GM12872 (cell line): Measurements from ENCODE around the gene ITPR1.

Experiments
- TF ChIP-seq, protein P1 (sequence below): IDR thresholded peaks from 3 replicates; pipeline ENCODE4 v1.5.1; 2011; ENCODE audit warnings: low read depth, mild to moderate bottlenecking, low read length, moderate library complexity; ENCODE audit not compliant: insufficient read depth

Gene ITPR1

DNA sequence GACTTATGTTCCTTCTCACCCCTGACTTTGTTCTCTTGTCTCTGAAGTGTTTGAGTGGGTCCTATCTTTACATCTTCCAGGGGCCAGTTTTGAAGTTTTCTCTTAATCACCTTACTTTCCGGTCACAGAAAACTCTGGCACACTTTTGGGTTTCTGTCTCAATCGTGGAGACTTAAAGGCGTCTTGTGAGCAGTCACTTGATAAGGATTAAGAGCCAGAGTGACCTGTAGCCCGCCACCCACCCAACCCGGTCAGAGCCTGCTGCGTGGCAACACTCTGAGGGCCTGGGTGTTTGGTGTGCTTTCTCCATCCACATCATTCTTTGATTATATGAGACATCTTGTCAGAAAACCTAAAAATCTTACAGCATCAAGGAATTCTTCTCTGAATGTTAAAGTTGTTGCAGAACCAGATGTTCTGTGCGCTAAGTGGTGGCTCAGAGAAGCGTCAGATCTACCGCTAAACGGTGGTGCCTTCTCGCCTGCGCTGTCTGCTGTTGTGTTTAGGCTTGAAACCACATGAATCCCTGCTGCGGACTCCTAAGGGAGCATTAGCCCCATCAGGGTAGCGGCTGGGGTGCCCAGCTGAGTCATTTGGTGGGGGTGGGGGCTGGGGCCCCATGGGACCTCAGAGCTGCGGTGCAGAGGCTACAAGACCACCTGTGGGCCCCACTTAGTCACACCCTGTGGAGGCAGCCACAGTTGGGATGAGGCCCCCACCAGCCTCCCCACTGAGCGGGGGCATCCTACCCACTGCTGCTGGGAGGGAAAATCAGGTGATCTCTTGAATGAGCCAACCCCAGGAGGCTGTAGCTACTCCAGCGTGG, 327.4 kb downstream of the ITPR1 start:
- TF ChIP-seq, protein P1, sequence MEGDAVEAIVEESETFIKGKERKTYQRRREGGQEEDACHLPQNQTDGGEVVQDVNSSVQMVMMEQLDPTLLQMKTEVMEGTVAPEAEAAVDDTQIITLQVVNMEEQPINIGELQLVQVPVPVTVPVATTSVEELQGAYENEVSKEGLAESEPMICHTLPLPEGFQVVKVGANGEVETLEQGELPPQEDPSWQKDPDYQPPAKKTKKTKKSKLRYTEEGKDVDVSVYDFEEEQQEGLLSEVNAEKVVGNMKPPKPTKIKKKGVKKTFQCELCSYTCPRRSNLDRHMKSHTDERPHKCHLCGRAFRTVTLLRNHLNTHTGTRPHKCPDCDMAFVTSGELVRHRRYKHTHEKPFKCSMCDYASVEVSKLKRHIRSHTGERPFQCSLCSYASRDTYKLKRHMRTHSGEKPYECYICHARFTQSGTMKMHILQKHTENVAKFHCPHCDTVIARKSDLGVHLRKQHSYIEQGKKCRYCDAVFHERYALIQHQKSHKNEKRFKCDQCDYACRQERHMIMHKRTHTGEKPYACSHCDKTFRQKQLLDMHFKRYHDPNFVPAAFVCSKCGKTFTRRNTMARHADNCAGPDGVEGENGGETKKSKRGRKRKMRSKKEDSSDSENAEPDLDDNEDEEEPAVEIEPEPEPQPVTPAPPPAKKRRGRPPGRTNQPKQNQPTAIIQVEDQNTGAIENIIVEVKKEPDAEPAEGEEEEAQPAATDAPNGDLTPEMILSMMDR = no peak

DNA sequence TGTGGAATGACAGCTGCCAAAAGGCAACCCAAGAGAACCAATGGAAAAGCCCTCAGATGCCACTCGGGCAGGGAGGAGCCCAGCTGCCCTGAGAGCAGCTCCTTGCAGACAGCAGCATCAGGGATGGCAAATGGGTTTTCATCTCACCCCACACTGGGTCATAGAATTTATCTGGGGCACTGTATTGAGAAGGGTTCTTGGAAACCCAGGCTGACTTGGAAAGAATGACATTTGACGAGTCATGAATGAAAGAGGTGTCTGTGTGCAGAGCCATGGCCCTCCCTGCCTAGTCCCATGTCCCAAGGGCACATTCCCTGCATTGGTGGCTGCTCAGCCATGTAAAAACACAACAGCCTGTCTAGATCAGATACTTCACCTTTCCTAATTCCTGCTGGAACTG, 328.2 kb downstream of the ITPR1 start:
- TF ChIP-seq, protein P1 = no peak

DNA sequence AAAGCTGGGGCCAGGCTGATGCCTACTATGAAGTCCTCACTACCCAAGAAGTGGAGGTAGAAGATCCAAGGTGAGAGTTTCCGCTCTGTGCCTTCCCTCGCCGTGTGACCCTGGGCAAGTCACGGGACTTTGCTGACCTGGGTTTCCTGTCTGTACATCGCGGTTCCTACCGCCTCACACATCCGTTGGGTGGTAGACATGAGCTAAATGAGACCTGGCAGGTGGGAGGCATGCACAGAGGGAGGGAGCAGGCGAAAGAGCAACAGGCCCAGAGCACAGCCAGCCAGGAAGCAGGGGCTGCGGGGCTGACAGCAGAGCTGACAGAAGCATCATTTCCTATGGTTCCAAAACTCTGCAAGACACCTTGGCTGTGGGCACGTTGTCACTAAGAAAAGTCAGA, 328.8 kb downstream of the ITPR1 start:
- TF ChIP-seq, protein P1 = no peak

DNA sequence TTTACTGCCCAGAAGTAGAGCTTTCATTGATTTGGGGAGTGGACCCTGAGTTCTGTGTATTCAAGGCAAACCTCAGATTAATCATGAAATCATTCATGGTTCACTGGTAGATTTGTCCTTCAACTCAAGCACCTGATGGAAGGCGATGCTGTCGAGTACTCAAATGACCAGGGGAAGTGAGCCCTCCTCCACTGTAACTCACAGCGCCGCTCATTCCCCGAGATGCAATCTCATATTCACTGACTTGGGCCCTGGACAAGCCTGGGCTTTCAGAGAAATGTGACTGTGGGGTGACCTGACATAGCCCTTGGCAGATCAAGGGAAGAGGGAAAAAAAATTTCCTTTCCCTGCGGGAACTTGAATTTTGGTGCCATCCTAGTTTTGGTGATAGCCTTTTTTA, 329.4 kb downstream of the ITPR1 start:
- TF ChIP-seq, protein P1 = no peak

DNA sequence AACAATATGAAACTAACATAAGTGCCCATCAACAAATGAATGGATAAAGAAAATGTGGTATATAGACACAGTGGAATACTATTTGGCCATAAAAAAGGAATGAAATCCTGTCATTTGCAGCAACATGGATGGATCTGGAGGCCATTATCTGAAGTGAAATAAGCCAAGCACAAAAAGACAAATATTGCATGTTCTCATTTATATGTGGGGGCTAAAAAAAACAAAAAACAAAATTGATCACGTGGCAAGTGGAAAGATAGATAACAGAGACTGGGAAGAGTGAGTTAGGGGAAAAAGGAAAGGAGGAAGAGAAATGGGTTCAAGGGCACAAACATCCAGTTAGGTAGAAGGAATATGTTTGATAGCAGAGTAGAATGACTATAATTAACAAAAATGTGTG, 330.2 kb downstream of the ITPR1 start:
- TF ChIP-seq, protein P1 = no peak

DNA sequence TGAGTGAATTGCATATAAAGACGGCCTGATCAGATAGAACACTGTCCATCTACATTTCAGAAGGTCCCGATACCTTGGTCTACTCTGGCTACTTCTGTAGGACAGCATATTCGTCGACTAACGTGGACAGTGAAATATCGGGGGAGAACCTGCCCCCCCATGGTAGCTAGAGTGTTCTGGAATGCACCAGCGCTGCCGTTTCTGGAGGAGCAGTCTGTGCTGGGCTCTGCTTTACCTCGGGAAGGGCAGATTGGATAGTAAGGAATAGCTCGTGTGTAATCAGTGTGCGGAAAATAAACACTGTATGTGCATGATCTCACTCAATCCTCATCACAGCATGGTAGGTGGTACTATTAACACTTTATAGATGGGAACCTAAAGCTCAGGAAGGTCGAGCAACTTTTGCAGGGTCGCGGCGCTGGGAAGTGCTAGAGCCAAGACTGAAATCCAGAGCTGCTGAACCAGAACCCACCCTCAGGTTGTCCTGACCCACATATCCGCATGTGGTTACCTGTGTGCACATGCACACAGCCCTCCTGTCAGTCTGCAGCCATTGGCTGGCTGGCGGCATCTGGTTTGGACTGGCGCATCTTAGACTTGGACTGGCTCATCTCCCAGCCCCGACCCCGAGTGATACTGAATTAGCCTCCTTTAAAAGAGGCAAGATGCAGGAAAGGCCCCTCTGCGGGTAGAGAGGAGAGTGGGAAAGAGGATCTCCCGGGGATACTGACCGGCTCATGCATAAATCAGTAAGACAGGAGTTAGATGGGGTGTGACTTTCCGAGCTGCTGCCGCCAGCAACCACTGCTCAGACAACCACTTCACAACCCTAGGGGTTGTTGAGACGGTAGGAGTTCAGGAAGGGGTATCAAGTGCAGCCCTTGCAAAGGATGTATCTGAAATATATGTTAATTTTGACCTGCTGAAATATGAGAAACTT, 331.1 kb downstream of the ITPR1 start:
- TF ChIP-seq, protein P1 = no peak

DNA sequence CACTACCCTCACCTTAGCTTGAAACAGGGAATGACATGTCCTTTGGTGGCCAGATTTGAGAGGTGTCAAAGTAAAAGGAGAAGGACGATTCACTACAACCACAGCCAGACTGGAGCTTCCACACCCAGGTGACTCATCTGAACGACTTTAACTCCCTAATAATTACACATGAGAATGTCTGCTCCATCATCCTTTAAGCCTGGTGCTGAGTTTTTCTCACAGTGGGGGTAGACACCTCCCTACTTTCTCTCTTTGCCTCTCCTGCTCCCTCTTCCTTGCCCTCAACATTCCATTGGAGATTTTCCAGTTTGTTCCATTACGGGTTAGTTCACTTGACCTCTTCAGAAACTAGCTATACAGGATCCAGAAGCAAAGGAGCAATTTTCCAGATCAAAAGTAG, 331.8 kb downstream of the ITPR1 start:
- TF ChIP-seq, protein P1 = no peak
